ENCODE data around the gene LMAN1L.

LMAN1L gene

DNA sequence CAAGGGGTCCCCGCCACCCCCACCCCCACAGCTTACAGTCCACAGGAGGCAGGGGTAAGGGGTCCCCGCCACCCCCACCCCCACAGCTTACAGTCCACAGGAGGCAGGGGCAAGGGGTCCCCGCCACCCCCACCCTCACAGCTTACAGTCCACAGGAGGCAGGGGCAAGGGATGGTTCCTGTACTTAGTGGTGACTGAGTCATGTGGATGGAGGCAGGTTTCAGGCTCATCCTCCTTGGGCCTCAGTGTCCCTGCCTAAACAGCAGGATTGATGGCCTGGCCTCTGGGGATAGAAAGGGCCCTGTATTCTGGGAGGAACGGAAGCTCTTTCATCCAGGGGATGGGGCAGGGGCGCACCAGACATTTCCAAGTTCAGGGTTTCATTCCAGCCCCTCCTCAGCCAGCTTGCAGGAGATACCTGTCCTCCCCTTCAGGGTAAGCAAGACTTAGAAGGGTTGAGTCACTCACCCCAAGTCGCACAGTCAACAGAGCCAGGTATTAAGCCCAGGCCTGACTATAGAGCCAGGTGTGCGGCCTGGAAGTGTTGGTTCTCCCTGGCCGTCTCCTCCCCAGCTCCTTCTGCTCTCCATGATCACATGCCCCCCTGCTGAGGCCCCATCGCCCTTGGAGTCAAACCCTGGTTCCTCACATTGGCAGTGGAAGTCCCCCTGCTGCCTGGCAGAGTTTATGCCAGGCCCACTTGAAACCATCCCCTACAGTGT is 18.2 kb upstream of the LMAN1L start:
- DNase-seq = no peak

DNA sequence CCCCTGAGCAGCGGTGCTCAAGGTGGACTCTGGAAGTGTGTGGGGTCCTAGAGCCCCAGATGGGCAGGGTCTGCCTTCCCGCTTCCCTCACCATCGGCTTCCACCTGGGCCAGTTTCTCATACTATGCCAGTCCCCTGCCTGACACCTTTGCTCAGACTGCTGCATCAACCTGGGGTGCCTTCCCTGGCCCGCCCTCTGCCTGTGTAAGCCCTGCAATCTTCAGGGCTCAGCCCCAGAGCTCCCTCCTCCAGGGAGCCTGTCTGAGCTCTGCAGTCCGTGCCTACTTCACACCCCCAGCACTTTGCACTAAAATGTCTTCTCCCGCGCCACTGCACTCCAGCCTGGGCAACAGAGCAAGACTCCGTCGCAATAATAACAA is 17.7 kb upstream of the LMAN1L start:
- no peak for DNase-seq

DNA sequence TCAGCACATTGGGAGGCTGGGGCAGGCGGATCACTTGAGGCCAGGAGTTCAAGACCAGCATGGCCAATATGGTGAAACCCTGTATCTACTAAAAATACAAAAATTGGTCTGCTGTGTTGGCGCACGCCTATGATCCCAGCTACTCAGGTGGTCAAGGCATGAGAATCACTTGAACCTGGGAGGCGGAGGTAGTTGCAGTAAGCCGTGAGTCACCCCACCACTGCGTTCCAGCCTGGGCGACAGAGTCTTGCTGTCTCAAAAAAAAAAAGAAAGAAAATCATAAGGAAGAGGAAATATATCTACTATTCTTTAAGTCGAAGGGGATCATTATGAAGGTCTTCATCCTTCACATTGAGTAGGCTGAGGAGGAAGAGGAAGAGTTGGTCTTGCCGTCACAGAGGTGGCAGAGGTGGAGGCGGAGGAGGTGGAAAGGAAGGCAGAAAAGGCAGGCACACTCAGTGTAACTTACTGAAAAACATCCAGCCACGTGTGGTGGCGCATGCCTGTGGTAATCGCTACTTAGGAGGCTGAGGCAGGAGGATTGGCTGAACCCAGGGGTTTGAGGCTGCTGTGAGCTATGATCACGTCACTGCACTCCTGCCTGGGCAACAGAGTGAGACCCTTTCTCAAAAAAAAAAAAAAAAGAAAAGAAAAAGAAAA is 16.5 kb upstream of the LMAN1L start:
- peak; percentile 76 for DNase-seq

DNA sequence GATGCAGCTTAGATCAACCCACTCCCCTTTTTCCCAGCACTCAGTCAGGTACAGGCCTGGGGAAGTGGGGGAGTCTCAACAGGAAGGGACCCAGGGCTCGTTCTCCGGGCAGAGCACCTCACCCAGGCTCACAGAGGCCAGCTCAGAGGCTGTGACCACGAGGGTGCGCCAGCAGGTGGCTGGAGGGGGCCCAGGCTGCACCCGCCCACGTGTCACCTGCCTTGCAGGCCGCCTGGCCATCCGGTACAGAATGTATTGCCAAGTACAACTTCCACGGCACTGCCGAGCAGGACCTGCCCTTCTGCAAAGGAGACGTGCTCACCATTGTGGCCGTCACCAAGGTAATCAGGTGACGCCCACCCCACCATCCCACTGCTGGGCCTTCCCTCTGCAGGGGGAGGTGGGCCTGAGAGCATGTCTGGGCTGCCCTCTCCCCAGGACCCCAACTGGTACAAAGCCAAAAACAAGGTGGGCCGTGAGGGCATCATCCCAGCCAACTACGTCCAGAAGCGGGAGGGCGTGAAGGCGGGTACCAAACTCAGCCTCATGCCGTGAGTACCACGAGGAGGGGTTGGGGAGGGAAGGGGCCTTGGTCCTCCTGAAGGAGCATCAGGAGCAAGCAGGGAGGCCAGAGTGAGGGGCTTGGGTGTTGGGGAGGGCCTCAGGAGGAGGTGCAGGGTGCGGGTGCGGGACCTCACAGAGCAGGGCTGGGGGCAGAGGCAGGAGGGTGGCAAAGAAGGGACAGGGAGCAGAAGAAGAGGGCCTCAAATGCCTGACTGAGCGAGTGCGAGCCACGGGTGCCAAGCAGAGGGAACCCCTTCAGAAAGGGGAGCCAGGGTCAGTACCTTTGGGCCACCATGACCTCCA is 14.0 kb upstream of the LMAN1L start:
- no peak for DNase-seq

DNA sequence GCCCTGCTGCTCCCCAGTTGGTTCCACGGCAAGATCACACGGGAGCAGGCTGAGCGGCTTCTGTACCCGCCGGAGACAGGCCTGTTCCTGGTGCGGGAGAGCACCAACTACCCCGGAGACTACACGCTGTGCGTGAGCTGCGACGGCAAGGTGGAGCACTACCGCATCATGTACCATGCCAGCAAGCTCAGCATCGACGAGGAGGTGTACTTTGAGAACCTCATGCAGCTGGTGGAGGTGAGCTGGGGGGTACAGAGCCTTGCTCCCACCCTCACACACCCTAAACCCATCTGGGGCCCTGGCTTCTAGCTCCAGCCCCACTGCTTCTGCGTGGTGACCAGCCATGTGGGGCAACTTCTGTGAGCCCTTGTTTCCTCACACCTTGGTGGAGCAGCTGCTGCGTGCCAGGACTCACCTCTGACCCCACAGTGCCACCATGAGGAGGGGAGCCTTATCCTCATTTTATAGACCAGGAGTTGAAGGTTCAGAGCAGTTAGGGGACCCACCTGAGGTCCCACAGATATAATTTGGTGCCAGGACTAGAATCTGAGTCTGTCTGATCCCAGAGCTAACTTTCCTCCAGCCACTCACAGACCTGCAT is 13.3 kb upstream of the LMAN1L start:
- DNase-seq = no peak

DNA sequence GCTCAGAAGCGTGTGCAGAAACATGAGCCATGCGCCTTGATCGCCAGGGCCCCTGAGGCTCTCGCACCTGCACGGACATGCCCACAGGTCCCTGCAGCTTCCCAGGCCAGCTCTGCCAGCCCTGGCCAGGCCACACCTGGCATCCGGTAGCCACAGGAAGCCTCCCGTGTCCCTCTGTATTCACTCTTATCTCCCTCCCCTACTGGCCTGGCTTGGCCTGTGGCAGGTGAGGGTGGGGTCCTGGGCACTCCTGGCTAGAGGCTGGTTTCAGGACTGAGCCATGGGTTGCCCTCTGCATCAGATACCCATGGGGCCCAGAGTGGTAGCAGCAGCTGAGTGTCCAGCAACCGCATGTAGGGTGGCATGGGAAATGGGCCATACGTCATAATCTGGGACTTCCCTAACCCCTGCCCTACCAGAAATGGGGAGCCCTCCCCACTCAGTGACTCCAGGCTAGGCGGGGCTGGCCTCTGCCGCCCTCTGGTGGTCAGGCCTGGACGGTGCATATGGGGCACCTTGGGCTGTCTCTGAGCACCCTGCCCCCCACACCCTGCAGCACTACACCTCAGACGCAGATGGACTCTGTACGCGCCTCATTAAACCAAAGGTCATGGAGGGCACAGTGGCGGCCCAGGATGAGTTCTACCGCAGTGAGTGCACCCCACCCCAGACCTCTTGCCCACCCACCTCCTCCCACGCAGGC is 12.6 kb upstream of the LMAN1L start:
- peak; percentile 95 for DNase-seq

DNA sequence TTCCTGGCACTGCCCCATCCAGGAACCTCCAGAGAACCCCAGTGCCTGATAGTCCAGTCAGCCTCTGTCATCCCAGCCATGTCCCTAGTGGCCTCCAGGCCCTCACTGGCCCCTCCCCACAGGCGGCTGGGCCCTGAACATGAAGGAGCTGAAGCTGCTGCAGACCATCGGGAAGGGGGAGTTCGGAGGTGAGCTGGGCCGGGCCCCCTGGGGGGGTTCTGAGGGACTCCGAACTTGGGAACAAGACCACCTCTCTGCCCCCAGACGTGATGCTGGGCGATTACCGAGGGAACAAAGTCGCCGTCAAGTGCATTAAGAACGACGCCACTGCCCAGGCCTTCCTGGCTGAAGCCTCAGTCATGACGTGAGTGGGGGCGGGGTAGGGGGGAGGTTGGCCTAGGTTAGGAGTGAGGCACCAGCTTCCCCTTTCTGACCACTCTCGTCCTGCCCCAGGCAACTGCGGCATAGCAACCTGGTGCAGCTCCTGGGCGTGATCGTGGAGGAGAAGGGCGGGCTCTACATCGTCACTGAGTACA is 12.0 kb upstream of the LMAN1L start:
- no peak for DNase-seq

DNA sequence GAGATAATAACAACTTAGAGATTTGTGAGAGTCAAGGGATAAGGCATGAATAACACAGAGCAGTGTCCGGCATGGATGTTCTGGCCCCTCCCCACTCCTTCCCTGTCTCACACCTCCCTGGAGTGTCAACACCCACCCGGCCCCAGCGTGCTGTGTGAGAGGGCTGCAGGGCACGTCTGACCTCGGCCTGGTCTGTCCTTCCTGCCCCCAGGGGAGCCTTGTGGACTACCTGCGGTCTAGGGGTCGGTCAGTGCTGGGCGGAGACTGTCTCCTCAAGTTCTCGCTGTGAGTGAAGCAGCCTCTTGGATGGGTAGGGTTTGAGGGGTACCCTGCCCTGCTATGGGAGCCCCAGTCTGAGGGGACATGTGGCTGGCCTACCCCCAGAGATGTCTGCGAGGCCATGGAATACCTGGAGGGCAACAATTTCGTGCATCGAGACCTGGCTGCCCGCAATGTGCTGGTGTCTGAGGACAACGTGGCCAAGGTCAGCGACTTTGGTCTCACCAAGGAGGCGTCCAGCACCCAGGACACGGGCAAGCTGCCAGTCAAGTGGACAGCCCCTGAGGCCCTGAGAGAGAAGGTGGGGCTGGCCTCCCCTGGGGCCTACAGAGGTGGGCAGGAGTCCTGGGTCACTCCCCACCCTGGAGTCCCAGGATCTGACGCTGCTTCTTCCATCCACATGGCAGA is 11.2 kb upstream of the LMAN1L start:
- no peak for DNase-seq

DNA sequence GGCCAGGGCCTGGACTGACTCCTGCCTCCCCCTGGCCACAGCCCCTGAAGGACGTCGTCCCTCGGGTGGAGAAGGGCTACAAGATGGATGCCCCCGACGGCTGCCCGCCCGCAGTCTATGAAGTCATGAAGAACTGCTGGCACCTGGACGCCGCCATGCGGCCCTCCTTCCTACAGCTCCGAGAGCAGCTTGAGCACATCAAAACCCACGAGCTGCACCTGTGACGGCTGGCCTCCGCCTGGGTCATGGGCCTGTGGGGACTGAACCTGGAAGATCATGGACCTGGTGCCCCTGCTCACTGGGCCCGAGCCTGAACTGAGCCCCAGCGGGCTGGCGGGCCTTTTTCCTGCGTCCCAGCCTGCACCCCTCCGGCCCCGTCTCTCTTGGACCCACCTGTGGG is 10.3 kb upstream of the LMAN1L start:
- no peak for DNase-seq

DNA sequence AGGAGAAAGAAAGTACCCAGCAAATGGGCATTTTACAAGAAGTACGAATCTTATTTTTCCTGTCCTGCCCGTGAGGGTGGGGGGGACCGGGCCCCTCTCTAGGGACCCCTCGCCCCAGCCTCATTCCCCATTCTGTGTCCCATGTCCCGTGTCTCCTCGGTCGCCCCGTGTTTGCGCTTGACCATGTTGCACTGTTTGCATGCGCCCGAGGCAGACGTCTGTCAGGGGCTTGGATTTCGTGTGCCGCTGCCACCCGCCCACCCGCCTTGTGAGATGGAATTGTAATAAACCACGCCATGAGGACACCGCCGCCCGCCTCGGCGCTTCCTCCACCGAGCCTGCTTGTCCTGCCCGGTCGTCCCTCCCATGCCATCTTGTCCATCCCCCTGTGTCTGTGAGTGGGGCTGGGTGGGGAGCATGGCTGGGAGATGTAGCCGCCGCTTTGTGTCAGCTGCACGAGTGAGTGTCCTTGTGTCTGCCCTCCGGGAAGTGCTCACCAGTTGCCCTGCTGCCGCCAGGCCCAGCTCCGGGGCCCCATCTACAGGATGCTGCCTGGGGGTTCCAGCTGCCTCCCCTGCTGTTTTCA is 9.7 kb upstream of the LMAN1L start:
- DNase-seq = no peak

DNA sequence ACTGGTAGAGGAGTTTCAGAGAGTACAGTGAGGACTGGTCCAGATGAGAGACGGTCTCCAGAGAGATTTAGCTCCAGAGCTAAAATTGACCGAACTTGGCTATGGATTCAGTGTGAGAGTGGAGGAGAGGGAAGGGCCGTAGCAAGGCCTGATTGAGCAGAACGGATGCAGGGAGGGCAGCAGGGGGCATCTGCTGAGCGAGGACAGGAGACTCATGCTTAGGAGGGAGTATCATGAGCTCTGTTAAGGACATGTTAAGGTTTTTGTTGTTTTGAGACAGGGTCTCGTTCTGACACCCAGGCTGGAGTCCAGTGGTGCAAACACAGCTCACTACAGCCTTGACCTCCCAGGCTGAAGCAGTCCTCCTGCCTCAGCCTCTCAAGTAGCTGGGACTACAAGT is 7.7 kb upstream of the LMAN1L start:
- no peak for DNase-seq

DNA sequence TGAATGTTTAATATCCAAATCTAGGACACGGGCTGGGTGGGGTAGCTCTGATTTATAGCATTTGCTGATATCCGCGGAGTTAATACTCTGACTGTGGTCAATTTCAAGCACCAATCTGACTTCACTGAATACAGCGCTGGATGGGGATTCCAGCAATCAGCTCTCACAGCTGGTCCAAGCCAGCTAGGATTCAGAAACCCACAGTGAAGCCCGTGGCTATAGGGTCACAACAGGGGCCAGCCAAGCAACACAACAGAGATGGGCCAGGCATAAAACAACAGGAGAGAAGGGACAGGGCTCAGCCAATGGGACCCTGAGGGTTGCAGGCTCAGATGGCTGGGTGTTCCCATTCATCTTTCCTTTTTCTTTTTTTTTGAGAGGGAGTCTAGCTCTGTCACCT is 5.4 kb upstream of the LMAN1L start:
- DNase-seq = no peak

DNA sequence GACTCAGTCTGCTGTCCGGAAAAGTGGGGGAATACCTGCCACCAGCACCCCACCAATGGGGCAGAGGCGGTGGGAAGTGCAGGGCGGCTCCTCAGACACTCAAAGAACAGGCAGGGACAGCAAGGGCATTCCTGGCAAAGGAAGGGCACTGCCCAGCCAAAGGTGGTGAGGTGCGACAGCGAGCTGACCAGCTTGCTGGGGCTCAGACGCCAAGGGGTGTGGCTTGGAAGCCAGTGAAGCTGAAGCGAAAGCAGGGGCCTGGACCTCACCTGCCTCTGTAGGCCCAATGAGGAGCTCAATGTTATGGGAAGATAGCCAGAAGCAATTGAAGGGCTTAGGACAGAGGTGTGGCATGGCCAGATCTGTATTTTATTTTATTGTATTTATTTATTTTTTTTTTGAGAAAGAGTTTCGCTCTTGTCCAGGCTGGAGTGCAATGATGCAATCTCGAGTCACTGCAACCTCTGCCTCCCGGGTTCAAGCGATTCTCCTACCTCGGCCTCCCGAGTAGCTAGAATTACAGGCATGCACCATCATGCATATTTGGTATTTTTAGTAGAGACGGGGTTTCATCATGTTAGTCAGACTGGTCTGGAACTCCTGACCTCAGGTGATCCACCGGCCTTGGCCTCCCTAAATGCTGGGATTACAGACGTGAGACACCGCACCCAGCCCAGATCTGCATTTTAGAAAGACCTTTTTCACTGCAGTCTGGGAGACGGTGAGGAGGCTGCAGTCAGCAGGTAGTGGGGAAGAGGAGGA is 4.4 kb upstream of the LMAN1L start:
- no peak for DNase-seq

DNA sequence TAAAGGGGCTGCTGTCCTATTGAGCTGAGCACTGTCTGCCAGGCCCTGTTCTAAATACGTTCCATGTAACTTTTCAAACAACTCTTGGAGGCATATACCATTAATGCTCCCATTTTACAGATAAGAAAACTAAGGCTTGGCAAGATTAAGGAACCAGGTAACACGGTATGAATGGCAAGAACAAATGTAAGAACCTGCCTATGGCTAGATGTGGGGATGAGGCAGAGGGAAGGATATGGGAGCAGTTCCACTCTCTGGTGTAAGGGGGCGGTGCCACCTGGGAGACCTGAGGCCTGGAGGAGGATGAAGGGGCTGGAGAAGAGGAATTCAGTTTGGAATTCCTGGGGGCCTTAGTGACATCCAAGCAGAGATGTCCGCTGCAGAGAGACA is 3.8 kb upstream of the LMAN1L start:
- no peak for DNase-seq

DNA sequence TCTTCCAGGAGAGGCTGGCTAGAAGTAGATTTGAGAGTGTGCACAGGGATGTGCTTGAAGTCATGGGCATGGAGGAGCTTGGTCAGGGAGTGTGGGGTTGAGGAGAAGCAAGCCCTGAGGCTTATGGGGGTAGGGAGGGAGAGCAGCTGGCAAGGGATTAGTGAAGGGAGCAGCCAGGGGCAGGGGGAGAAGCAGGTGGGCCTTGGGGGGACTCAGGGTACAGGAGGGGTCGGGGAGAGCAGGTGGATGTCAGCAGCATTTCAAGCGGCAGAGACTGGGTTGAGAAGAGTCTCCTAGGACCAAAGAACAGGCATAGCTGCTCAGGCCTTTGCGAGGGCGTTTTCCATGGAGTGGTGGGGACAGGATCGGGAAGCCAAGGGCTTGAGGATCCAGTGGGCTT is 3.4 kb upstream of the LMAN1L start:
- DNase-seq = no peak

DNA sequence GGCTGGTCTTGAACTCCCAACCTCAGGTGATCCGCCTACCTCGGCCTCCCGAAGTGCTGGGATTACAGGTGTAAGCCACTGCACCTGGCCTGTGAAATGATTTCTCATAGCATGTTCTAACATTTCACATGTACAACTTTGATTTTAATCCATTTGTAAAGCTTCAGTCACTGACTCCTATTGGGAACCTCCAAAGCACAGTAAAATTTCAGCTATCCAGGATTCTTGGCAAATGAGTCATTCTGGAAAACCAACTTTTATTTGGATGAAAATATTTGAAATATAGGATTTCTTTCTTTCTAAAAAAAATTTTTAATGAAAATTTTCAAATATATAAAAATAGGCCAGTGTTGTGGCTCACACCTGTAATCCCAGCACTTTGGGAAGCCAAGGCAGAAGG is 2.7 kb upstream of the LMAN1L start:
- DNase-seq = no peak

DNA sequence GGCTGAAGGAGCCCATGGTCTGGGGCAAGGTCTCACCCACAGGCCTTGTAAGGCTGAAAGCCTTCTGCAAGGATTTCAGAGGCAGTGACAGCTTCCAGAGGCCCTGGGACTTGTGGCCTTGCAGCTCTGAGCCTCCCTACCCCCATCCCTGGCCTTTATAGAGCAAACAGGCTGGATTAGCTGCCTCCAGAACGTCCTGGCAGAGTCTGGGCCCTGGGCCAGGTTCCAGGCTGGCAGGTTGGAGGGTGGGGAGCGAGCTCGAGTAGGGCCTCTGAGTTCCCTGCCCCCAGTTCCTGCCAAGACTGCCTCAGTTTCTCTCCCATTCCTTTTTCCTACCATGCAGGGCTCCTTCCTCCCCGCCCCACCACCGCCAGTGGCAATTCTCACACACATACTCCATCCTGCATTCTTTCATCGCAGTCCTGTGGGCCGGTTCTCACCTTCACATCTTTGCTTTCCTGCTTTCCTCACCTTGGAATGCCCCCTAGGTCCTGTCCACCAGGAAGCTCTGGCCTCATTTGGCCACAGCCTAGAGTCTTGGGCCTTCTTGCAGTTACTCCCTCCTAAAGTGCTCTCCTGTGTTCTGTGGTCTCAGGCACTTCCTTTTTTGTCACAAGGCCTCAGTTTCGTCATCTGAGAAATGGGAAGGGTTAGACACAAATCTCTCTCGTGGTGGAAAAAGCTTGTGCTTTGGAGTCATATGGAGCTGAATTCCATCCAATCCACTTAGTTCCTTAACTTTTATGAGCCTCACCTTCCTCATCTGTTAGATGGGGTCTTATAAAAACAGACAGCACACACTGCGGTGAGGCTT is 2.7 kb downstream of the LMAN1L start:
- DNase-seq = no peak

DNA sequence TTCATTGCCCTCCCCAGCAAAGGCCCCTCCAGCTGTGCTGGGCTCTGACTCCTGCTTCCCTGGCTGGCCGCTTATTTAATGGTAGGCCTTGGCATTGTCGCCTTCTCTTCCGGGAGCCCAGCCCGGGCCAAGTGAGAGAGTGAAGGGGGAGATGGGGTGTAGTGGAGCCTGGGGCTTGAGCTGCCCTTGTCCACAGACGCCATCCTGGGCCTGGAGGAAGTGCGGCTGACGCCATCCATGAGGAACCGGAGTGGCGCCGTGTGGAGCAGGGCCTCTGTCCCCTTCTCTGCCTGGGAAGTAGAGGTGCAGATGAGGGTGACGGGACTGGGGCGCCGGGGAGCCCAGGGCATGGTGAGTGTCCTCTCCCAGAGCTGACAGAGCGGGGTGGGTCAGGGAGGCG is 3.3 kb downstream of the LMAN1L start:
- DNase-seq = no peak

DNA sequence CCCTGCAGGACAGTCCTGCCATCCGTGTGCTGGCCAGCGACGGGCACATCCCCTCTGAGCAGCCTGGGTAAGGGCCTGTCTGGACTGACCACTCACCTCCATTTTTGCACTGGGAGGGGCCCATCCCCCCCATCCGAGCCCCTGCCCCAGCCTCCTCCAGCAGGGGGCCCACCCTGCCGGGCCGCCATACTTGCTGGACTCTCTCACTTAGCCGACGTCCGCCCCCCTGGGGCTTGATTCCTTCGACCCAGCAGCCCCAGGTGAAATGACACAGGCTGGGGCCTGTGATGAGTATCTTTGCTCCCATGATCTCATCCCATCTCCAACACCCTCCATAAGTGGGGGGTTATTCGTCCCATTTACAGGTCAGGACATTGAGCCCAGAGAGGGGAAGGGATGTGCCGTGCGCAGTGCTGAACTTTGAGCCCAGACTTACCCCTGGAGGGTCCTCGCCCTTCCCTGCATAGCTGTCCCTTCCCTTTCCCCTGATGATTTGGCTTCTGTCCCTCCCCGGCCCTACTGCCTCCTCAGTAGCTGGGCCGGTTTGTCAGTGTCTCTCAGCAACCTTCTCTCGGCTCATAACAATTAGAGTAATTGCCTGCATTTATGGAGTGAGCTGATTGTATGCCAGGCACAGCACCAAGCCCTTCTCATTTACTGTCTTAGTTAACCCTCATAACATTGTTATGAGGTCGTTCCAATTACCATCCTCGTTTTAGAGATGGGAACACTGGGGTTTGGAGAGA is 4.2 kb downstream of the LMAN1L start:
- DNase-seq = no peak

Measured in activated CD8-positive, alpha-beta memory T cell treated with anti-CD3 and anti-CD28 coated beads for 24 hours (primary cell).